Stomach smooth muscle (tissue), 2 donors: ENCODE data around the gene CROCC2.

Source experiments
- H3K27ac ChIP-seq: one replicate; pipeline ENCODE4 v1.7.0; 2013; ENCODE audit warnings: mild to moderate bottlenecking, low read length, inconsistent platforms
- H3K27me3 ChIP-seq, 2 donors: one replicate each; pipeline ENCODE4 v1.7.0; 2013; ENCODE audit warnings: low read length in 2 of 2; ENCODE audit not compliant: insufficient read depth in 2 of 2, control insufficient read depth in 1 of 2
- H3K36me3 ChIP-seq, 2 donors: one replicate each; pipeline ENCODE4 v1.7.0; 2013; ENCODE audit warnings: low read length in 2 of 2; ENCODE audit not compliant: control insufficient read depth in 2 of 2, insufficient read depth in 2 of 2
- H3K4me1 ChIP-seq: one replicate; pipeline ENCODE4 v1.7.0; 2013; ENCODE audit warnings: low read length; ENCODE audit not compliant: control insufficient read depth, insufficient read depth
- H3K4me3 ChIP-seq, 2 donors: one replicate each; pipeline ENCODE4 v1.7.0; 2013; ENCODE audit warnings: low read length in 2 of 2
- H3K9ac ChIP-seq, 2 donors: one replicate each; pipeline ENCODE4 v1.7.0; 2013; ENCODE audit warnings: low read length in 2 of 2, mild to moderate bottlenecking in 1 of 2
- H3K9me3 ChIP-seq, 2 donors: one replicate each; pipeline ENCODE4 v1.7.0; 2013; ENCODE audit warnings: low read length in 2 of 2; ENCODE audit not compliant: control insufficient read depth in 2 of 2
- donor health status: healthy.
- donor health status: Pancreatic carcinoma.

CROCC2 gene

GRCh38 chr2:240876475-240877251 is 29.5 kb upstream of the CROCC2 start:
- H3K9ac ChIP-seq = no peak overlapping the region
- no peaks in the 10 kb centered on the region for H3K9me3 ChIP-seq
- no peak overlapping the region for H3K27ac ChIP-seq
- H3K4me3 ChIP-seq = no peak overlapping the region
- no peaks in the 10 kb centered on the region for H3K36me3 ChIP-seq
- no peaks in the 10 kb centered on the region for H3K4me1 ChIP-seq
- H3K27me3 ChIP-seq = no peaks in the 10 kb centered on the region

GRCh38 chr2:240877460-240878340 is 28.4 kb upstream of the CROCC2 start:
- Histone ChIP-seq H3K4me3 (no peak overlapping the region), H3K27ac (no peak overlapping the region), H3K4me1 (no peaks in the 10 kb centered on the region), H3K36me3 (no peaks in the 10 kb centered on the region), H3K27me3 (no peaks in the 10 kb centered on the region), H3K9me3 (no peaks in the 10 kb centered on the region), H3K9ac (no peak overlapping the region)

GRCh38 chr2:240878341-240878936 is 27.7 kb upstream of the CROCC2 start:
- no peaks in the 10 kb centered on the region for H3K36me3 ChIP-seq
- H3K27me3 ChIP-seq = no peaks in the 10 kb centered on the region
- no peak overlapping the region for H3K27ac ChIP-seq
- H3K4me1 ChIP-seq = no peaks in the 10 kb centered on the region
- no peaks in the 10 kb centered on the region for H3K9me3 ChIP-seq
- no peak overlapping the region for H3K4me3 ChIP-seq
- no peak overlapping the region for H3K9ac ChIP-seq

GRCh38 chr2:240879105-240879504 is 27.0 kb upstream of the CROCC2 start:
- no peak overlapping the region for H3K27ac ChIP-seq
- H3K4me3 ChIP-seq = no peak overlapping the region
- H3K4me1 ChIP-seq = no peaks in the 10 kb centered on the region

GRCh38 chr2:240881913-240882312 is 24.2 kb upstream of the CROCC2 start:
- H3K9me3 ChIP-seq = no peaks in the 10 kb centered on the region
- no peaks in the 10 kb centered on the region for H3K4me1 ChIP-seq
- H3K9ac ChIP-seq = no peak overlapping the region
- H3K27ac ChIP-seq = no peak overlapping the region
- no peak overlapping the region for H3K4me3 ChIP-seq
- H3K36me3 ChIP-seq = no peaks in the 10 kb centered on the region
- H3K27me3 ChIP-seq = no peaks in the 10 kb centered on the region

More at GRCh38 chr2:240879105-240879504, 27.0 kb upstream of the CROCC2 start:
- Histone ChIP-seq H3K27me3 (no peaks in the 10 kb centered on the region), H3K9ac (no peak overlapping the region), H3K36me3 (no peaks in the 10 kb centered on the region), H3K9me3 (no peaks in the 10 kb centered on the region)

GRCh38 chr2:240884221-240884620 is 21.9 kb upstream of the CROCC2 start:
- Histone ChIP-seq H3K27me3 (no peaks in the 10 kb centered on the region), H3K9me3 (no peaks in the 10 kb centered on the region), H3K4me3 (no peak overlapping the region), H3K27ac (no peak overlapping the region), H3K4me1 (no peaks in the 10 kb centered on the region), H3K36me3 (no peaks in the 10 kb centered on the region), H3K9ac (no peak overlapping the region)

- no peak overlapping the region for H3K4me3 ChIP-seq
- H3K27ac ChIP-seq = no peak overlapping the region
- no peaks in the 10 kb centered on the region for H3K27me3 ChIP-seq
- no peaks in the 10 kb centered on the region for H3K4me1 ChIP-seq
- no peaks in the 10 kb centered on the region for H3K9me3 ChIP-seq
- H3K9ac ChIP-seq = no peak overlapping the region
- no peaks in the 10 kb centered on the region for H3K36me3 ChIP-seq
These were observed 21.4 kb upstream of the CROCC2 start for GRCh38 chr2:240884745-240885144.

GRCh38 chr2:240885566-240885965 is 20.6 kb upstream of the CROCC2 start:
- H3K9me3 ChIP-seq = no peaks in the 10 kb centered on the region
- H3K4me1 ChIP-seq = no peaks in the 10 kb centered on the region
- H3K9ac ChIP-seq = no peak overlapping the region
- no peak overlapping the region for H3K27ac ChIP-seq
- H3K27me3 ChIP-seq = no peaks in the 10 kb centered on the region
- no peaks in the 10 kb centered on the region for H3K36me3 ChIP-seq
- no peak overlapping the region for H3K4me3 ChIP-seq

- Histone ChIP-seq H3K27me3 (no peaks in the 10 kb centered on the region), H3K4me3 (no peak overlapping the region), H3K36me3 (no peaks in the 10 kb centered on the region), H3K9me3 (no peaks in the 10 kb centered on the region), H3K27ac (no peak overlapping the region), H3K4me1 (no peaks in the 10 kb centered on the region), H3K9ac (no peak overlapping the region)
These were observed 20.0 kb upstream of the CROCC2 start for GRCh38 chr2:240886023-240886565.

GRCh38 chr2:240886678-240887609 is 19.2 kb upstream of the CROCC2 start:
- Histone ChIP-seq H3K4me1 (no peaks in the 10 kb centered on the region), H3K4me3 (no peak overlapping the region), H3K9ac (no peak overlapping the region), H3K36me3 (no peaks in the 10 kb centered on the region), H3K27me3 (no peaks in the 10 kb centered on the region), H3K27ac (no peak overlapping the region), H3K9me3 (no peaks in the 10 kb centered on the region)
